GM19467 (cell line): ENCODE results near the gene RSU1.
"Not testable (repeated sequence)": the region's sequence is repeated elsewhere in the genome, so short reads cannot be mapped to it uniquely, and the experiment has no call there.

Experiments used
- ATAC-seq: cut with Tn5 transposase; IDR thresholded peaks from one replicate; pipeline ENCODE4 v1.9.1; 2021; ENCODE audit warnings: mild to moderate bottlenecking, moderate library complexity; ENCODE audit not compliant: unreplicated experiment

The RSU1 gene

GRCh38 chr10:16788125-16788524, 29.1 kb downstream of the RSU1 start:
- ATAC-seq: no peak

DNA sequence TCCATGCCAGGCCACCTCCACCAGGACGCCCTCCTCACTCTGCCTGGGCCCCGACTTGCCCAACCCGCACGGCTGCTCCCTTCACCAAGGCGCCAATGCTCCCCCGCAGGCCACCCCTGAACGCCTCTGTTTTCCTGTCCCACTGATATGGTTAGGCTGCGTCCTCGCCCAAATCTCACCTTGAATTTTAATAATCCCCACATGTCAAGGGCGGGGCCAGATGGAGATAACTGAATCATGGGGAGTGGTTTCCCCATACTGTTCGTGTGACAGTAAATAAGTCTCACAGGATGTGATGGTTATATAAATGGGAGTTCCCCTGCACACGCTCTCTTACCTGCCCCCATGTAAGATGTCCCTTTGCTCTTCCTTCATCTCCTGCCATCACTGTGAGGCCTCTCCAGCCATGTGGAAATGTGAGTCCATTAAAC, 29.8 kb downstream of the RSU1 start:
- ATAC-seq: peak; percentile 71

- ATAC-seq: no peak
Observed at GRCh38 chr10:16780338-16780880, 36.8 kb downstream of the RSU1 start.

- peak; percentile 65 for ATAC-seq
Observed at GRCh38 chr10:16779384-16779915, 37.8 kb downstream of the RSU1 start.

DNA sequence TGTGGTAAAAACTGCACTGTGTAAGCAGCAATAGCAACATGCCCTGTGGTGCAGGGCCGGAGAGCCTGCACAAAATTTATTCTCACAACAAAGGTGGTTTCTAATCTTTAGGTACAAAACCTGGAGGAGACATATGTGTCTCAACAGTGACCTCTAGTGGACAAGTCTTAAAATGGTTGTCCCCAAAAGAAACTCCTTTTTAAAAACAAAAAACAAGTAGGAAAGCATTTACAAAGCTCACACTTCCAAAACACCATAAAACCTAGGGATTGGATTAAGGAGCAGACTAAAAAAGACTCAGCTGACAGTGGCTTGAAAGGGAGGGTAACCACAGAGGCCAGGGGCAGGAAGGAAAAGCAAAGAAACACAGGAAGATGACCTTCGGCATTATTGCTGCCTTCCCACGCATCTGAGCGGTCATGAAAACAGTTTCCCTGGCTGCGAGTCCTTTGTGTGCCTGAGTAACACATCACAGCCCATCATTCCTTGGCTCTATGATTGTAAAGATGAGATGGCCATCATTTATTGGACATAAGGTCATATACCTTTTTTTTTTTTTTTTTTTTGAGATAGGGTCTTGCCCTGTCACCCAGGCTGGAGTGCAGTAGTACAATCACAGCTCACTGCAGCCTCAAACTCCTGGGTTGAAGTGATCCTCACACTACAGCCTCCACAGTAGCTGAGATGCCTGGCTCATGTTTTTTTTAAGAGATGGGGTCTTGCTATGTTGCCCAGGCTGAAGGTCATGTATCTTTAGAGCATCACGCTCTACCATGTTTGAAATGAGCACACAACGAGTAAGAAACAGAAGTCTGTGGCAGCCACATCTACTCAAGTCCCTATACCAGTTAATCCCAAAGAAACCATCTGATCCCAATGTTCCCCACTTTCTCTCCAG, 39.5 kb downstream of the RSU1 start:
- no peak for ATAC-seq

DNA sequence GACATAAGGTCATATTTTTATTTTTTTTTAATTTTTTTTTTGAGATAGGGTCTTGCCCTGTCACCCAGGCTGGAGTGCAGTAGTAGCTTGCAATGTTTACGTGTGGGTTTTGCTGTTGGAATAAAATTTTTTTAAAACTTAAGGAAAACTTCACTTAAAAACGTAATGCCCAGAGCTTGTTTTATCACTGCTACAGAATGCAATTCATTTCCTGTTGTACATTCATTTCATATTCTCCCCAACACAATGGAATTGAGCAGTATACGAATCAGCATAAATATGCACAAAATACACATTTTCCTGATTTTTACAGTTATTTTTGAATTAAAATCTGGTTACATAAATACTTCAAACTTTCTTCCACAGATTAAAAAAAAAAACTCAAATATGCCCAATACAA, 40.3 kb downstream of the RSU1 start:
- ATAC-seq: no peak

DNA sequence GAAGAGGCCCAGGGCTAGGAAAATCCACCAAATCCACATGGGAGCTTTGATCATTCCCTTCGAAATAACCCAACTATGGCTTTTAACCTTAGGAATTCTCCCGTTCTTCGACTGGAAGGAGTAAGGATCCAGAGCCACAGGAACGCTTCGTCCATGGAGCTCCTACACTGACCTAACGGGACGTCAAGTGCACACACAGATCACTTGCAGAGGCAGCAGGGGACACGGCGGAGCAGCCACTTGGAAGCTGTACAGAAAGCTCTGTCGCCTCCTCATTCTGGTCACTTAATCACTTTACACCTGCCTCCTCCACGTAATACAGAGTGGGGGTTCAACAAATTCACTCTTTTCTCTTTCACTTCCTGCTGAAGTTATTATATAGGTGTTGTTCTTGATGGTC, 43.9 kb downstream of the RSU1 start:
- no peak for ATAC-seq

- ATAC-seq: no peak
Observed at GRCh38 chr10:16770670-16771069, 46.6 kb downstream of the RSU1 start.

GRCh38 chr10:16770141-16770540, 47.1 kb downstream of the RSU1 start:
- ATAC-seq: no peak

DNA sequence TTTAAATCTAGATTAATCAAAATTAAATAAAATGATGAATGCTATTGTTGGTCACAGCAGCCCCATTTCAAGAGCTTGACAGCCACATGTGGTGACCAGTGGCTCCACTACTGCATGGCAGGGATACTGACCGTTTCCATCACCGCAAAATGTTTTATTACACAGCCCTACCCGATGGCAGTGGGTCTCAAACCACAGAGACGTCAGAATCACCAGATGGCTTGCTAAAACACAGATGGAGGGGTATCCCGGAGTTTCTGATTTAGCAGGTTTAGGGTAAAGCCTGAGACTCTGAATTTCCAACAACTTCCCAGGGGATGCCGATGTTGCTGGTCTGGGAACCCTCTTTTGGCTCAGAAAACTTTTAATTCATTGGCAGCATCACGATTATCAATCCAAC, 47.9 kb downstream of the RSU1 start:
- ATAC-seq: no peak

- no peak for ATAC-seq
Observed at GRCh38 chr10:16768702-16769101, 48.5 kb downstream of the RSU1 start.

DNA sequence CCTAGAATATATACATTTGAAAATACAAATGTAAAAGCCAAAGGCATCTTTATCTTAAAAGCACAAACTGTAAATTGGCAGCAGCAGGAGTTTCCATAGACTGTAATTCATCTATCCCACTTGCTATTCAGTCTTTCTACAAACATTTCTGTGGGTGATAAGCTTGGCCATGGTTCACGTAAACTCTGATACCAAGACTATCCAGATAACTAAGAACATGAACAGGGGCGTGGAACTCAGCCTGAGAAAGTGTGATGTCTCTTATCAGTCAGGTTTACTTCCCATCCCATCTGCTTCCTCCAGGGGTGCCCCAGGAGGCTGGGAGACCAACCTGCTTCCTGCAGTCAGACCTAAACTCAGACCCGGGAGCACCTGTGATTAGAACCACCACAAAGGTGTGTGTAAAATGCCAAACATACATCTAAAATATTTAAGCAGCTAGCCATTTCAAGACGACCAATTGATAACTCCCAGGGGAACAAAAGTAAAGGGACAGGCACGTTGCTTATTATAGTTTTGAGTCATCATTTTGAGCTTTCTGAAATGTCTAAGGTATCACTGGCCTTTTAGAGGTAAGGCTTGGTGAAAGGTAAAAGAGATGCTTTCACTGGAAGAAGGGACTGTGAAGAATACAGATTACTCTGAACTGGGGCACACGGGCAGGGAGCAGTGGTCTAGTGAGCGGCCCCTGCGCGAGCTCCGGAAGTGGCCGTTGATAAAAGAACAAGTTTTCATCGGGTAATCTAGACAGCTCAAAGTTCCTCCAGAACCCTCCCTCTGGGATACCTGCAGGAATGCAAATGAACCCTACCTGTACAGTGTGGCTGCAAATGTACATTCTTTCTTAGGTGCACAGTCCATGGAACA, 51.5 kb downstream of the RSU1 start:
- no peak for ATAC-seq

DNA sequence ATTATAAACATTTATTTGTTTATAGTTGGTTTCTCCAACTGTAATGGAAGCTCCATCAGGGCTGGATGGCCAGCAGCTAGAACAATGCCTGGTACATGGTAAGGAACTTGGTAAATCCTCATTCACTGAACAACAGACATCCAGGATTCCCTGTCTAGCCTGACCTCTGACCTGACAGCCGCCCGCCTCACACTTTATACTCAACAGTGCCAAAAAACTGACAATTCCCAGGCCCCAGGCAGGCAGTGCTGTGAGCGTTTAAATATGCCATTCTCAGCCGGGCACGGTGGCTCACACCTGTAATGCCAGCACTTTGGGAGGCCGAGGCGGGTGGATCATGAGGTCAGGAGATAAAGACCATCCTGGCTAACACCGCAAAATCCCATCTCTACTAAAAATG, 55.9 kb downstream of the RSU1 start:
- no peak for ATAC-seq

DNA sequence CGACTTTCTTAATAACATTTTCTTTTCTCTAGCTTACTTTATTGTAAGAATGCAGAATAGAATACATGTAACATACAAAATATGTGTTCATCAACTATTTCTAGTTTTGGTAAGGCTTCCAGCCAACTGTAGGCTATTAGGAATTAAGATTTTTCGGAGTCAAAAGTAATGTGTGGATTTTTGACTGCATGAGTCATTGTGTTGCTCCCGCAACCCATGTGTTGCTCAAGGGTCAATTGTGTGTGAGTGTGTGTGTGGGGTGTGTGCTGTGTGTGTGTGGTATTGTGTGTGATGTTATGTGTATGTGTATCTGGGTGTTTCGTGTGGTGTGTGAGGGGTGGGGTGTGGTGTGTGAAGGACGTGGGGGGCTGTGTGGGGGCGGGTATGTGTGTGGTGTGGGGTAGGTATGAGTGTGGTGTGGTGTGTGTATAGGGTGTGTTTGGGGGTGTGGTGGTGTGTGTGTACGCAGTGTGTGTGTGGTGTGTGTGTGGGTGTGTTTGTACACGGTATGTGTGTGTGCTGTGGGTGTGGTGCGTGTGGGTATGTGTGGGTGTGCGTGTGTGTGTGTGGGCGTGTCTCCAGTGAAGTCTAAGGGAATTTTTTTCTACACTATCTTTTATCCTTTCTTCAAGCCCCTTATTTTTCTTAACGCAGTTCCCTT, 60.5 kb downstream of the RSU1 start:
- ATAC-seq: no peak

GRCh38 chr10:16754765-16755164, 62.5 kb downstream of the RSU1 start:
- ATAC-seq: no peak

DNA sequence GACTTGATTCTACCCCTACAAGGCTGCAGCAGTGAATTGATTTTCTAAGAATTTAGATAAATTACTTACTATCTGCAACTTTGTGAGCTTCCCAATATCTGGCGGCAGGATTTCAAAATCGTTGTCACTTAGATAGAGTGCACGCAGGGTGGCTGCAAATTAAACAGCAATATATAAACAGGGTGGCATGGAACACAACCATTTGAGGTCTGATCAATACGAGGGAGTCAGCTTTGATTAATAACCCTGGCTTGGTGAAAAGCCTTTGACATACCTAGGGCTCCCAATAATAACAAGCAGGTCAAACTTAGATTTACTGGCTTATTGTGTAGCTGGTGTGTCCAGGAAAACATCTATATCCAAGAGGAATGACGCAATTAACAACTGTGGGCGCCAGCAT, 64.4 kb downstream of the RSU1 start:
- not testable (repeated sequence) for ATAC-seq

GRCh38 chr10:16752099-16752498, 65.1 kb downstream of the RSU1 start:
- no peak for ATAC-seq

DNA sequence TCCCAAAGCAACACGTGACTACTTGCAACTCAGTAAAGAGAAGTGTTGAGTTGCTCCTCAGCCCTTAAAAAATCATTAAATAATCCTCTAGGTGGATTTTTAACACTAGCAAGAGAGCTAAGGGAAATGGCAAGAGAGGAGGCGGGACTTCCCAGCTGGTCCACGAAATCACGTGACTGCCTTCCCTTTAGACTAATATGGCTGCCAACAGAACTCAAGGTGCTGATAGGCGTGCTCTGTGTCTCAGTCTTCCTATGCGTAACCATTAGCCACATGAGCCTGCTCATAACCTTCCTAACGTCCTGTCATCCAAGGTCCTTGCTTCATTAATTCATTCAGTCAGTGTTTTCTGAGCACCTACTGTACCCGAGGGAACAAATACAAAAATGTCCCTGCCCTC, 66.0 kb downstream of the RSU1 start:
- ATAC-seq: no peak

- no peak for ATAC-seq
Observed at GRCh38 chr10:16750461-16750860, 66.8 kb downstream of the RSU1 start.

DNA sequence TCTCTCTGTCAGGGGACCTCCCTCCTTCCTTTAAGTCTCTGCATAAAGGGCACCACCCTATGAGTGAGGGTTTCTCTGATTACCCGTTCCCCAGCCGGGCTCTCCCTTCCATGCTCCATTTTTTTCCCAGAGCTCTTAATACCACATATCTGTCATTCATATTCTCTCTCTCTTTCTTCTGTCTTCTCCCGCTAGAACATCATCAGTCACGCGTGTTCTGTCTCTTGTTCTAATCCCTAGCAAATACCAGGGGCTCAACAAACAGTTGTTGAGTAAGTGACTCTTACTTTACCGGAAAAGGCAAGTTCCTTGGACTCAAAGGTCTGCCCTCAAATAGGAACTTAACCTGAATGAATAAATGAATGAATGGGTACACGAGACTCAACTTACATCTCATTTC, 68.5 kb downstream of the RSU1 start:
- no peak for ATAC-seq

DNA sequence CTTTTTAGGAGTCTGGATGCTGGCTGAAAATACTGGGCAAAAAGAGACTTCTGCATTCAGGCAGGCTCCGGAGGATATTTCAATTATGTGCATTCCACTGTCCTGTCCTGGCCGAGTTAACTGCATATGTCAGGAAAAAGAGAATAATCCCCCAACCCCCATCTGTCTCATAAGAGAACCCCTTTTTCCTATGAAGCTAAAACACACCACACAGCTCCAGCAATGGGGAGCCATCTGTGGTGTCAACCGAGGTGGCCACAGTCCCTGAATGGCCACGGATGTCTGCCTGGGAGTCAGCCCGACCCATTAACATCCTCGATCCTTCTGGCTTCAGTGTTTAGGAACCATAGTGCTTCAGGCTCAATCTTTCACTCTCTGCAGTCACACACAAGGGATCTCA, 70.4 kb downstream of the RSU1 start:
- no peak for ATAC-seq
